Ovary (tissue), 3 donors: ENCODE results near the gene CAPN8.

Source experiments
- EP300 ChIP-seq: sonication (generic); formaldehyde crosslinking; IDR thresholded peaks from one replicate; pipeline ENCODE4 v1.6.1; 2017; ENCODE audit warnings: antibody characterized with exemption
- POLR2A ChIP-seq: fragments of 450-650 bp; IDR thresholded peaks from one replicate; pipeline ENCODE4 v1.6.1; 2017; ENCODE audit warnings: antibody characterized with exemption, mild to moderate bottlenecking, moderate library complexity
- TF ChIP-seq, protein P1 (sequence below), 3 donors: fragments of 450-650 bp in 2 of 3; fragments of 200-600 bp in 1 of 3; IDR thresholded peaks; one replicate each; pipeline versions ENCODE4 v1.5.1 to v1.8.0; 2016 to 2022; ENCODE audit warnings: antibody characterized with exemption in 3 of 3, mild to moderate bottlenecking in 1 of 3
- donor health status: DM: no; HTN: no; CAD: no.

DNA sequence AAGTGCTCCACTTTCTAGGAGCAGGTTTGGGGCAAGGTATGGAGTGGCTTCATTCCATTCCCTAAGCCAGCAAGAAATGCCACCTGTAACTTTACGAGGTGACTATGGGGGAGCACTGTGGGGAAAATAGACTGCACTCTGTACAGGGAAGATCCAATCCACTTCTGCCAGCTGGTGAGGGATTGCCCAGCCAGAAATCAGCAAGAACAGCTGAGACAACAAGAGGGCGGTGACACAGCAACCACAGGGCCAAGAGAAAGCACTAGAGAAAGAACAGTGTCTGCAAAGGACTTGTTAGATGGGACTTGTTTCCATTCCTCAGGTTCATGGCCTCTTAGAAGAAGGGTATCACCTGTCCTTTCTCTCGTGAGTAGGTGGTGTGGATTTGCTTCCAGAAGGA lies 19.6 kb downstream of the CAPN8 start:
- TF ChIP-seq, protein P1, sequence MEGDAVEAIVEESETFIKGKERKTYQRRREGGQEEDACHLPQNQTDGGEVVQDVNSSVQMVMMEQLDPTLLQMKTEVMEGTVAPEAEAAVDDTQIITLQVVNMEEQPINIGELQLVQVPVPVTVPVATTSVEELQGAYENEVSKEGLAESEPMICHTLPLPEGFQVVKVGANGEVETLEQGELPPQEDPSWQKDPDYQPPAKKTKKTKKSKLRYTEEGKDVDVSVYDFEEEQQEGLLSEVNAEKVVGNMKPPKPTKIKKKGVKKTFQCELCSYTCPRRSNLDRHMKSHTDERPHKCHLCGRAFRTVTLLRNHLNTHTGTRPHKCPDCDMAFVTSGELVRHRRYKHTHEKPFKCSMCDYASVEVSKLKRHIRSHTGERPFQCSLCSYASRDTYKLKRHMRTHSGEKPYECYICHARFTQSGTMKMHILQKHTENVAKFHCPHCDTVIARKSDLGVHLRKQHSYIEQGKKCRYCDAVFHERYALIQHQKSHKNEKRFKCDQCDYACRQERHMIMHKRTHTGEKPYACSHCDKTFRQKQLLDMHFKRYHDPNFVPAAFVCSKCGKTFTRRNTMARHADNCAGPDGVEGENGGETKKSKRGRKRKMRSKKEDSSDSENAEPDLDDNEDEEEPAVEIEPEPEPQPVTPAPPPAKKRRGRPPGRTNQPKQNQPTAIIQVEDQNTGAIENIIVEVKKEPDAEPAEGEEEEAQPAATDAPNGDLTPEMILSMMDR (IDR thresholded peaks at IDR 0.05), result no peak
- TF ChIP-seq EP300, result no peak
- TF ChIP-seq POLR2A, result no peak
